HepG2 (cell line): ENCODE results near the gene HEPHL1. TPM values are rescaled to one million over a fixed set of nuclear protein-coding genes. Genes with fewer than 3 reads are reported as not detected.

Source experiments
- ATAC-seq: fragments of 200-7000 bp; cut with Tn5 transposase; 3 replicates; pipeline ENCODE4 v1.9.1; 2020; ENCODE audit warnings: mild to moderate bottlenecking, moderate library complexity
- BruUV-seq: library from RNA; stranded (reverse); fragments of 400-500 nt; replicated peaks from 2 replicates; lab custom pipeline; 2021; lab: Mats Ljungman, UMichigan
- CTCF ChIA-PET: fragments of 300-600 bp; formaldehyde crosslinking; extraction: SDS; loops from one replicate; lab custom pipeline; 2021; ENCODE audit warnings: low total read pairs, inconsistent platforms, low intra/inter-chr PET ratio; lab: Yijun Ruan, JAX
- POLR2A ChIA-PET: fragments of 350-600 bp; sonication (Branson Sonifier 250); formaldehyde crosslinking; loops from one replicate; lab custom pipeline; 2020; ENCODE audit warnings: antibody characterized with exemption, inconsistent platforms; lab: Yijun Ruan, JAX
- DNase-seq: peaks from one replicate; pipeline ENCODE4 v3.0.0-alpha.2; 2015; ENCODE audit warnings: low spot score
- FAIRE-seq: peaks from 3 replicates; lab custom pipeline; 2011; peaks lifted over from hg19 to GRCh38; lab: Jason Lieb, UNC
- H2AFZ ChIP-seq: one replicate; pipeline ENCODE4 v1.6.1; 2011; ENCODE audit warnings: low read length, inconsistent platforms
- H3K27ac ChIP-seq: fragments of 300-600 bp; 3 replicates; pipeline ENCODE4 v1.8.0; 2011; ENCODE audit warnings: mixed run types, mild to moderate bottlenecking, mixed read lengths, low read length, inconsistent platforms; ENCODE audit not compliant: insufficient read depth; ENCODE audit errors: extremely low read length
- H3K27me3 ChIP-seq, 2 experiments: fragments of 200-600 bp in 1 of 2; 2 replicates in 1 of 2; 3 replicates in 1 of 2; pipeline versions ENCODE4 v1.6.0 to v1.8.0; 2011; ENCODE audit warnings: low read length in 2 of 2, mild to moderate bottlenecking in 2 of 2, moderate library complexity in 2 of 2, inconsistent platforms in 1 of 2; ENCODE audit not compliant: insufficient read depth in 2 of 2, control insufficient read depth in 1 of 2
- H3K36me3 ChIP-seq, 2 experiments: fragments of 200-600 bp in 1 of 2; replicated peaks in 1 of 2; 2 replicates in 1 of 2; 3 replicates in 1 of 2; pipeline versions ENCODE4 v1.5.1 to v1.8.0; 2011; ENCODE audit warnings: low read length in 2 of 2, inconsistent platforms in 1 of 2; ENCODE audit not compliant: insufficient read depth in 2 of 2, control insufficient read depth in 1 of 2
- H3K4me1 ChIP-seq: 2 replicates; pipeline ENCODE4 v1.5.1; 2012; ENCODE audit warnings: low read length, inconsistent platforms; ENCODE audit not compliant: insufficient read depth
- H3K4me2 ChIP-seq: 2 replicates; pipeline ENCODE4 v1.6.0; 2011; ENCODE audit warnings: low read depth, low read length, inconsistent platforms
- H3K4me3 ChIP-seq, 3 experiments: fragments of 200-600 bp in 1 of 3; sonication (generic), shearing (Covaris generic) in 1 of 3; replicated peaks in 1 of 3; 2 replicates each; pipeline ENCODE4 v1.5.1; 2011 to 2016; ENCODE audit warnings: low read length in 3 of 3, inconsistent platforms in 2 of 3, low read depth in 2 of 3, mild to moderate bottlenecking in 2 of 3, control low read depth in 1 of 3, mixed read lengths in 1 of 3; ENCODE audit not compliant: insufficient read depth in 1 of 3
- H3K79me2 ChIP-seq: one replicate; pipeline ENCODE4 v1.6.1; 2011; ENCODE audit warnings: low read length, inconsistent platforms; ENCODE audit not compliant: insufficient read depth
- H3K9ac ChIP-seq: 2 replicates; pipeline ENCODE4 v1.6.0; 2011; ENCODE audit warnings: mild to moderate bottlenecking, low read depth, low read length, inconsistent platforms; ENCODE audit not compliant: insufficient read depth
- H3K9me3 ChIP-seq: 2 replicates; pipeline ENCODE4 v1.5.1; 2012; ENCODE audit warnings: mild to moderate bottlenecking, low read length
- H4K20me1 ChIP-seq: 2 replicates; pipeline ENCODE4 v1.6.0; 2011; ENCODE audit warnings: inconsistent platforms, mild to moderate bottlenecking, low read length, moderate library complexity; ENCODE audit not compliant: insufficient read depth
- HINFP ChIP-seq: sonication (generic); formaldehyde crosslinking; IDR thresholded peaks from 2 replicates; pipeline ENCODE4 v1.4.0; 2020; ENCODE audit warnings: low read depth, mild to moderate bottlenecking, missing genetic modification reagents
- MLXIP ChIP-seq: sonication (generic); formaldehyde crosslinking; IDR thresholded peaks from 2 replicates; pipeline ENCODE4 v1.9.0; 2021; ENCODE audit warnings: missing genetic modification reagents, borderline replicate concordance
- NR2F2 ChIP-seq: IDR thresholded peaks from 2 replicates; pipeline ENCODE4 v1.6.1; 2012; ENCODE audit warnings: low read depth, inconsistent platforms, borderline replicate concordance
- SNAPC2 ChIP-seq: sonication (generic); formaldehyde crosslinking; IDR thresholded peaks from 2 replicates; pipeline ENCODE4 v1.8.1; 2022; ENCODE audit warnings: mild to moderate bottlenecking, missing genetic modification reagents
- TARDBP ChIP-seq: sonication (generic); formaldehyde crosslinking; IDR thresholded peaks from 2 replicates; pipeline ENCODE4 v1.8.0; 2022; ENCODE audit warnings: mild to moderate bottlenecking, missing genetic modification reagents
- ZBTB21 ChIP-seq: sonication (generic); formaldehyde crosslinking; IDR thresholded peaks from 2 replicates; pipeline ENCODE4 v1.4.0; 2020; ENCODE audit warnings: missing genetic modification reagents
- ZNF234 ChIP-seq: sonication (generic); formaldehyde crosslinking; conservative IDR thresholded peaks from 2 replicates; pipeline ENCODE4 v1.5.1; 2020; ENCODE audit warnings: mild to moderate bottlenecking, missing genetic modification reagents
- ZNF430 ChIP-seq: sonication (generic); formaldehyde crosslinking; IDR thresholded peaks from 2 replicates; pipeline ENCODE4 v1.9.0; 2021; ENCODE audit warnings: mild to moderate bottlenecking, missing genetic modification reagents
- ZNF496 ChIP-seq: sonication (generic); formaldehyde crosslinking; IDR thresholded peaks from 2 replicates; pipeline ENCODE4 v1.8.1; 2023; ENCODE audit warnings: mild to moderate bottlenecking, moderate library complexity, missing genetic modification reagents; ENCODE audit not compliant: insufficient replicate concordance
- ZNF564 ChIP-seq: sonication (generic); formaldehyde crosslinking; IDR thresholded peaks from 2 replicates; pipeline ENCODE4 v1.8.1; 2023; ENCODE audit warnings: mild to moderate bottlenecking, missing genetic modification reagents
- ZNF616 ChIP-seq: sonication (generic); formaldehyde crosslinking; IDR thresholded peaks from 2 replicates; pipeline ENCODE4 v1.5.0; 2020; ENCODE audit warnings: low read depth, mild to moderate bottlenecking, missing genetic modification reagents
- ZNF768 ChIP-seq: sonication (generic); formaldehyde crosslinking; IDR thresholded peaks from 2 replicates; pipeline ENCODE4 v1.4.0; 2020; ENCODE audit warnings: missing genetic modification reagents
- ZNF776 ChIP-seq: sonication (generic); formaldehyde crosslinking; IDR thresholded peaks from 2 replicates; pipeline ENCODE4 v1.4.0; 2020; ENCODE audit warnings: mild to moderate bottlenecking, missing genetic modification reagents
- ZNF777 ChIP-seq: sonication (generic); formaldehyde crosslinking; IDR thresholded peaks from 2 replicates; pipeline ENCODE4 v1.4.0; 2020; ENCODE audit warnings: missing genetic modification reagents
- ZNF790 ChIP-seq: sonication (generic); formaldehyde crosslinking; IDR thresholded peaks from 2 replicates; pipeline ENCODE4 v1.8.0; 2022; ENCODE audit warnings: missing genetic modification reagents, mild to moderate bottlenecking, borderline replicate concordance
- WGBS: methylation state at CpG from one replicate; pipeline ENCODE4 v1.1.6; 2017; ENCODE audit warnings: low lambda C conversion rate; 5-methylcytosine and 5-hydroxymethylcytosine counted together
- in situ Hi-C: cut with HindIII; loops from 2 replicates; pipeline ENCODE4 v1.10.0; 2017; ENCODE audit warnings: low pct_unique_long_range_greater_than_20kb; ENCODE audit not compliant: extremely low pct_ligation_motif_present
- intact Hi-C: fragments of 100-400 bp; cut with micrococcal nuclease; formaldehyde crosslinking; loops from one replicate; pipeline ENCODE4 v1.10.0; 2022; ENCODE audit not compliant: unreplicated experiment
- polyA plus RNA-seq, 8 experiments: library from polyadenylated mRNA; depleted of rRNA in 3 of 8; stranded (reverse) in 7 of 8; unstranded in 1 of 8; fragments of >200 nt; fragmentation: Illumina TruSeq in 4 of 8; extraction: Trizol in 4 of 8; gene quantifications; 2 replicates each; pipeline versions ENCODE4 v1.2.1 to v1.2.3, GENCODE V29; 2011 to 2016; ENCODE audit warnings: low read depth in 4 of 8, missing spikeins in 1 of 8, mixed read lengths in 1 of 8; ENCODE audit not compliant: insufficient read depth in 1 of 8
- total RNA-seq, 5 experiments: library from RNA; depleted of rRNA; stranded (reverse); fragments of >200 nt; fragmentation: Illumina TruSeq; extraction: Trizol; gene quantifications; 2 replicates each; pipeline ENCODE4 v1.2.3, GENCODE V29; 2016; ENCODE audit warnings: low read depth in 1 of 5
- TF ChIP-seq, protein P1 (sequence below): sonication (generic); formaldehyde crosslinking; IDR thresholded peaks from 2 replicates; pipeline ENCODE4 v1.4.0; 2020; ENCODE audit warnings: mild to moderate bottlenecking, missing genetic modification reagents

Gene HEPHL1
- total and polyA plus RNA-seq, 2 of the 13 experiments (the other 11 are each of a cell fraction or from before 2014, with no cell fraction given) = 0.04 to 0.05 TPM

DNA sequence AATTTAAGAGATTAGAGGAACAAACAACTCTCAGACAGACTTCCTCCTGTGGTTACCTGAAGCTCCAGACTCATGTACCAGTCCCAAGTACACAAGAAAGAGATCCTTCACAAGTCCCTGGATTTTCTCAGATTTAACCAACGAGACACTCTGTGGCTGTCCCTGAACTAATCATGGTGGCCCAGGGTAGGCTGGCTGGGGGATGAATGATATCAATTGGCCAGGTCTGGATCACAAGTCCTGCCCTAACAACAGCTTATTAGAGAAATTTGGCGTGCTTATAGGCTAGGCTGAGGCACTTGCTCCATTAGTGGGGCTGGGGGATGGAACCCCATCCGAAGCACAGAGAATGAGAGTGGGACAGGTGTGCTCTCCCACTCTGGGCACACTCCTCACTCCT, 22.1 kb downstream of the HEPHL1 start (continued):
- TF ChIP-seq ZNF430 (CRISPR knock-in tag) (no peak), MLXIP (CRISPR knock-in tag) (no peak)

DNA sequence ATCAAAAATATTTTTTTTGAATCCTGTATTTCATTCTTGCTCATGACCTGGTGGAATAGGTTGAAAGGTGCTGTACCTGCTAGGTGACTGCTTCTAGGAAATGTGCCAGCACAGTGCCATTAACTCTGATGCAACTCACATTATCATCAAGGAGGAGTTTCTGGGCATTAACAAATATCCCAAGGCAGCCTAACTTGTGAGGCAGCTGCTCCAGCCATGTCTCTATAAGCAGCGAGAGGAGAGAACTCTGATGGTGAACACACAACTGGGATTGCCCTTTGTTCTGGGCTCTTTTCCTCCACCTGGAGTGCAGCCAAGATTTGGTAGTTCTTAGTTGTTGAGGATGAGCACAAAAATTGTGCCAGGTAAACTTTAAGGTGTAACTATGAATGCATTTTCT, 25.6 kb downstream of the HEPHL1 start:
- Histone ChIP-seq H3K36me3 (no peaks in the 10 kb centered on the region), H3K79me2 (no peaks in the 10 kb centered on the region), H3K27ac (no peak overlapping the region), H3K9ac (no peak overlapping the region), H4K20me1 (no peaks in the 10 kb centered on the region), H3K9me3 (no peaks in the 10 kb centered on the region), H3K27me3 (no peaks in the 10 kb centered on the region), H3K4me3 (no peak overlapping the region), H3K4me1 (no peaks in the 10 kb centered on the region), H2AFZ (no peak overlapping the region), H3K4me2 (no peak overlapping the region)
- in situ Hi-C loops = no loop called here
- no peak for DNase-seq
- intact Hi-C loops = no loop called here
- no peak for ATAC-seq
- 15% methylated on average over 1 of the region's 1 CpG for WGBS
- CTCF ChIA-PET = no interaction called here
- BruUV-seq = no TSS peak
- no peak for FAIRE-seq
- POLR2A ChIA-PET = no interaction called here
- TF ChIP-seq, protein P1, sequence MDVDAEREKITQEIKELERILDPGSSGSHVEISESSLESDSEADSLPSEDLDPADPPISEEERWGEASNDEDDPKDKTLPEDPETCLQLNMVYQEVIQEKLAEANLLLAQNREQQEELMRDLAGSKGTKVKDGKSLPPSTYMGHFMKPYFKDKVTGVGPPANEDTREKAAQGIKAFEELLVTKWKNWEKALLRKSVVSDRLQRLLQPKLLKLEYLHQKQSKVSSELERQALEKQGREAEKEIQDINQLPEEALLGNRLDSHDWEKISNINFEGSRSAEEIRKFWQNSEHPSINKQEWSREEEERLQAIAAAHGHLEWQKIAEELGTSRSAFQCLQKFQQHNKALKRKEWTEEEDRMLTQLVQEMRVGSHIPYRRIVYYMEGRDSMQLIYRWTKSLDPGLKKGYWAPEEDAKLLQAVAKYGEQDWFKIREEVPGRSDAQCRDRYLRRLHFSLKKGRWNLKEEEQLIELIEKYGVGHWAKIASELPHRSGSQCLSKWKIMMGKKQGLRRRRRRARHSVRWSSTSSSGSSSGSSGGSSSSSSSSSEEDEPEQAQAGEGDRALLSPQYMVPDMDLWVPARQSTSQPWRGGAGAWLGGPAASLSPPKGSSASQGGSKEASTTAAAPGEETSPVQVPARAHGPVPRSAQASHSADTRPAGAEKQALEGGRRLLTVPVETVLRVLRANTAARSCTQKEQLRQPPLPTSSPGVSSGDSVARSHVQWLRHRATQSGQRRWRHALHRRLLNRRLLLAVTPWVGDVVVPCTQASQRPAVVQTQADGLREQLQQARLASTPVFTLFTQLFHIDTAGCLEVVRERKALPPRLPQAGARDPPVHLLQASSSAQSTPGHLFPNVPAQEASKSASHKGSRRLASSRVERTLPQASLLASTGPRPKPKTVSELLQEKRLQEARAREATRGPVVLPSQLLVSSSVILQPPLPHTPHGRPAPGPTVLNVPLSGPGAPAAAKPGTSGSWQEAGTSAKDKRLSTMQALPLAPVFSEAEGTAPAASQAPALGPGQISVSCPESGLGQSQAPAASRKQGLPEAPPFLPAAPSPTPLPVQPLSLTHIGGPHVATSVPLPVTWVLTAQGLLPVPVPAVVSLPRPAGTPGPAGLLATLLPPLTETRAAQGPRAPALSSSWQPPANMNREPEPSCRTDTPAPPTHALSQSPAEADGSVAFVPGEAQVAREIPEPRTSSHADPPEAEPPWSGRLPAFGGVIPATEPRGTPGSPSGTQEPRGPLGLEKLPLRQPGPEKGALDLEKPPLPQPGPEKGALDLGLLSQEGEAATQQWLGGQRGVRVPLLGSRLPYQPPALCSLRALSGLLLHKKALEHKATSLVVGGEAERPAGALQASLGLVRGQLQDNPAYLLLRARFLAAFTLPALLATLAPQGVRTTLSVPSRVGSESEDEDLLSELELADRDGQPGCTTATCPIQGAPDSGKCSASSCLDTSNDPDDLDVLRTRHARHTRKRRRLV (CRISPR knock-in tag) = no peak
- TF ChIP-seq ZNF768 (no peak), NR2F2 (no peak), ZNF234 (CRISPR knock-in tag) (no peak), HINFP (CRISPR knock-in tag) (no peak), ZNF616 (CRISPR knock-in tag) (no peak), SNAPC2 (CRISPR knock-in tag) (no peak), ZNF496 (no peak), ZNF777 (CRISPR knock-in tag) (no peak), ZNF790 (CRISPR knock-in tag) (no peak), ZBTB21 (no peak), ZNF564 (CRISPR knock-in tag) (no peak), TARDBP (CRISPR knock-in tag) (no peak), ZNF776 (no peak)
